ENCODE measurements around the gene PPM1B. TPM values are rescaled to one million over a fixed set of nuclear protein-coding genes. Genes with fewer than 3 reads are reported as not detected.

PPM1B gene
- total and polyA plus RNA-seq, 2 donors (not counting 1 experiment from before 2014, with no cell fraction given), result 15.3 to 81.4 TPM

GRCh38 chr2:44186810-44187209 is 18.1 kb downstream of the PPM1B start:
- Histone ChIP-seq H3K4me2 (replicated peaks; ENCODE audit: low read depth, low read length, poor library complexity, severe bottlenecking) (peak overlapping the region; percentile 4), H3K4me3 (ENCODE audit: control extremely low read depth in 1 of 5, extremely low read depth in 1 of 5, insufficient read depth in 1 of 5, low read depth in 2 of 5, low read length in 4 of 5) (no peak overlapping the region), H4K20me1 (ENCODE audit: control insufficient read depth, insufficient read depth, low read length, poor library complexity, severe bottlenecking) (peaks cover 86% of the 10 kb centered on the region), H3K79me2 (ENCODE audit: control insufficient read depth, insufficient read depth, low read length) (peaks cover 100% of the 10 kb centered on the region), H3K4me1 (ENCODE audit: control insufficient read depth in 2 of 2, insufficient read depth in 2 of 2, low read length in 2 of 2) (peaks cover 46 to 66% of the 10 kb centered on the region in 2 donors), H3K27ac (ENCODE audit: low read length in 2 of 2) (peak overlapping the region in 1 of 2 donors; percentile 41), H3K36me3 (replicated peaks in 1 of 2; ENCODE audit: control extremely low read depth in 1 of 2, control insufficient read depth in 1 of 2, extremely low read depth in 1 of 2, insufficient read depth in 2 of 2, low read length in 1 of 2) (no peaks in the 10 kb centered on the region), H3K9me3 (ENCODE audit: control extremely low read depth in 1 of 3, control insufficient read depth in 2 of 3, insufficient read depth in 1 of 3, low read length in 2 of 3) (peaks cover 0 to 4% (median 0%) of the 10 kb centered on the region in 3 donors), H3K27me3 (replicated peaks in 1 of 4; ENCODE audit: control extremely low read depth in 1 of 4, control insufficient read depth in 3 of 4, insufficient read depth in 4 of 4, low read length in 3 of 4) (no peaks in the 10 kb centered on the region), H2AFZ (ENCODE audit: insufficient read depth, low read depth, low read length, poor library complexity, severe bottlenecking) (no peak overlapping the region), H3K9ac (ENCODE audit: low read length) (no peak overlapping the region)
- H3K27me3 Mint-ChIP-seq, result no peaks in the 10 kb centered on the region
- DNase-seq (peak; percentile 17), ATAC-seq (ENCODE audit: low read depth) (no peak)
- H3K27ac Mint-ChIP-seq, result peak overlapping the region; percentile 3
- CTCF ChIA-PET, result interaction anchor here (1.0 kb wide), 1 partner anchor 57 kb away, joined by 4 read pairs; no protein-coding TSS in a partner anchor
- H3K9me3 Mint-ChIP-seq (ENCODE audit: insufficient read depth), result no peaks in the 10 kb centered on the region
- POLR2A ChIA-PET, result no interaction called here
- peaks cover 73% of the 10 kb centered on the region for H3K4me1 Mint-ChIP-seq
- peak overlapping the region; percentile 6 for H3K4me3 Mint-ChIP-seq
- intact Hi-C loops (cut with micrococcal nuclease), result loop anchor here (5.0 kb wide), 1 partner anchor 50 kb away; no protein-coding TSS in a partner anchor
- no peak for TF ChIP-seq EZH2 (IDR thresholded peaks at IDR 0.05; ENCODE audit: borderline replicate concordance, insufficient read depth, low read depth, low read length, poor library complexity, severe bottlenecking)

- H3K9me3 Mint-ChIP-seq (ENCODE audit: insufficient read depth), result no peaks in the 10 kb centered on the region
- intact Hi-C loops (cut with micrococcal nuclease), result loop anchor here (5.0 kb wide), 1 partner anchor 50 kb away; no protein-coding TSS in a partner anchor
- Histone ChIP-seq H3K9me3 (ENCODE audit: control extremely low read depth in 1 of 3, control insufficient read depth in 2 of 3, insufficient read depth in 1 of 3, low read length in 2 of 3) (peaks cover 0 to 4% (median 0%) of the 10 kb centered on the region in 3 donors), H3K79me2 (ENCODE audit: control insufficient read depth, insufficient read depth, low read length) (peaks cover 100% of the 10 kb centered on the region), H4K20me1 (ENCODE audit: control insufficient read depth, insufficient read depth, low read length, poor library complexity, severe bottlenecking) (peaks cover 86% of the 10 kb centered on the region), H2AFZ (ENCODE audit: insufficient read depth, low read depth, low read length, poor library complexity, severe bottlenecking) (no peak overlapping the region), H3K27me3 (replicated peaks in 1 of 4; ENCODE audit: control extremely low read depth in 1 of 4, control insufficient read depth in 3 of 4, insufficient read depth in 4 of 4, low read length in 3 of 4) (no peaks in the 10 kb centered on the region), H3K27ac (ENCODE audit: low read length in 2 of 2) (peak overlapping the region in 1 of 2 donors; percentile 41), H3K4me3 (ENCODE audit: control extremely low read depth in 1 of 5, extremely low read depth in 1 of 5, insufficient read depth in 1 of 5, low read depth in 2 of 5, low read length in 4 of 5) (no peak overlapping the region), H3K9ac (ENCODE audit: low read length) (no peak overlapping the region), H3K36me3 (replicated peaks in 1 of 2; ENCODE audit: control extremely low read depth in 1 of 2, control insufficient read depth in 1 of 2, extremely low read depth in 1 of 2, insufficient read depth in 2 of 2, low read length in 1 of 2) (no peaks in the 10 kb centered on the region), H3K4me1 (ENCODE audit: control insufficient read depth in 2 of 2, insufficient read depth in 2 of 2, low read length in 2 of 2) (peaks cover 45 to 66% of the 10 kb centered on the region in 2 donors), H3K4me2 (replicated peaks; ENCODE audit: low read depth, low read length, poor library complexity, severe bottlenecking) (peak overlapping the region; percentile 4)
- no peak for ATAC-seq (ENCODE audit: low read depth)
- TF ChIP-seq CTCF (IDR thresholded peaks at IDR 0.05), result no peak
- TF ChIP-seq EZH2 (IDR thresholded peaks at IDR 0.05; ENCODE audit: borderline replicate concordance, insufficient read depth, low read depth, low read length, poor library complexity, severe bottlenecking), result no peak
- ChIA-PET POLR2A (no interaction called here), CTCF (interaction anchor here (1.0 kb wide), 1 partner anchor 57 kb away, joined by 4 read pairs; no protein-coding TSS in a partner anchor)
- WGBS (ENCODE audit: insufficient coverage), result no CpG with 5 or more reads among the region's 4 CpGs
- peak overlapping the region; percentile 6 for H3K4me3 Mint-ChIP-seq
- peaks cover 72% of the 10 kb centered on the region for H3K4me1 Mint-ChIP-seq
- no peak for DNase-seq
- H3K27ac Mint-ChIP-seq, result no peak overlapping the region
- no peaks in the 10 kb centered on the region for H3K27me3 Mint-ChIP-seq
Measured at GRCh38 chr2:44187251-44187650, 18.6 kb downstream of the PPM1B start.
